ENCODE data around the gene TCF7L1.

DNA sequence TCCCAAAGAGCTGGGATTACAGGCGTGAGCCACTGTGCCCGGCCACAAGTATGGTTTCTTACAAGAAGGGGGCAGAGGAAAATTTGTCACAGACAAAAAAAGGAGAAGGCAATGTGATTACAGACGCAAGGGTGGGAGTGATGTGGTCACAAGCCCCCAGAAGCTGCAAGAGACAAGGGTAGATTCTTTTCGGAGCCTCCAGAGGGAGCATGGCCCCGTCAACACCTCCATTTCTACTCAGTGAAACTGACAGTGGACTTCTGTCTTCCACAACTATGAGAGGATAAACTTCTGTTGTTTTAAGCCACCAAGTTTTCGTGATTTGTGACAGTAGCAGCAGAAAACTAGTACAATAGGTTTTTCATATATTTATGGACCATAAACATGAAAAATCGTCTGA is 2.1 kb upstream of the TCF7L1 start:
- TF ChIP-seq, protein P1, sequence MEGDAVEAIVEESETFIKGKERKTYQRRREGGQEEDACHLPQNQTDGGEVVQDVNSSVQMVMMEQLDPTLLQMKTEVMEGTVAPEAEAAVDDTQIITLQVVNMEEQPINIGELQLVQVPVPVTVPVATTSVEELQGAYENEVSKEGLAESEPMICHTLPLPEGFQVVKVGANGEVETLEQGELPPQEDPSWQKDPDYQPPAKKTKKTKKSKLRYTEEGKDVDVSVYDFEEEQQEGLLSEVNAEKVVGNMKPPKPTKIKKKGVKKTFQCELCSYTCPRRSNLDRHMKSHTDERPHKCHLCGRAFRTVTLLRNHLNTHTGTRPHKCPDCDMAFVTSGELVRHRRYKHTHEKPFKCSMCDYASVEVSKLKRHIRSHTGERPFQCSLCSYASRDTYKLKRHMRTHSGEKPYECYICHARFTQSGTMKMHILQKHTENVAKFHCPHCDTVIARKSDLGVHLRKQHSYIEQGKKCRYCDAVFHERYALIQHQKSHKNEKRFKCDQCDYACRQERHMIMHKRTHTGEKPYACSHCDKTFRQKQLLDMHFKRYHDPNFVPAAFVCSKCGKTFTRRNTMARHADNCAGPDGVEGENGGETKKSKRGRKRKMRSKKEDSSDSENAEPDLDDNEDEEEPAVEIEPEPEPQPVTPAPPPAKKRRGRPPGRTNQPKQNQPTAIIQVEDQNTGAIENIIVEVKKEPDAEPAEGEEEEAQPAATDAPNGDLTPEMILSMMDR (IDR thresholded peaks at IDR 0.05; ENCODE audit: low read depth, low read length, poor library complexity, severe bottlenecking): peak; percentile 28
- no peak for TF ChIP-seq EZH2phosphoT487 (IDR thresholded peaks at IDR 0.05; ENCODE audit: borderline replicate concordance, low read length)
